Ishikawa (cell line): ENCODE data around the gene BTNL3.
A peak's percentile ranks its signal among the peaks of the same experiment; 100 is the strongest.

ENCODE experiments used
- CEBPB ChIP-seq: IDR thresholded peaks from 2 replicates; pipeline ENCODE4 v1.6.1; 2012
- CREB1 ChIP-seq: IDR thresholded peaks from 2 replicates; pipeline ENCODE4 v1.6.1; 2012; ENCODE audit warnings: low read depth
- EGR1 ChIP-seq: IDR thresholded peaks from 2 replicates; pipeline ENCODE4 v1.6.1; 2012
- EP300 ChIP-seq: IDR thresholded peaks from 2 replicates; pipeline ENCODE4 v1.6.1; 2012; ENCODE audit warnings: borderline replicate concordance
- FOXM1 ChIP-seq: IDR thresholded peaks from 2 replicates; pipeline ENCODE4 v1.6.1; 2012; ENCODE audit warnings: low read depth, borderline replicate concordance
- NFIC ChIP-seq: IDR thresholded peaks from 2 replicates; pipeline ENCODE4 v1.6.1; 2012
- RAD21 ChIP-seq: IDR thresholded peaks from 2 replicates; pipeline ENCODE4 v1.6.1; 2012; ENCODE audit warnings: low read depth
- TAF1 ChIP-seq: IDR thresholded peaks from 2 replicates; pipeline ENCODE4 v1.6.1; 2012; ENCODE audit warnings: low read depth, mild to moderate bottlenecking
- TCF12 ChIP-seq: IDR thresholded peaks from 2 replicates; pipeline ENCODE4 v1.6.1; 2012; ENCODE audit warnings: low read depth
- TEAD4 ChIP-seq: IDR thresholded peaks from 2 replicates; pipeline ENCODE4 v1.6.1; 2012
- YY1 ChIP-seq: IDR thresholded peaks from 2 replicates; pipeline ENCODE4 v1.6.1; 2012; ENCODE audit warnings: low read depth
- ZBTB7A ChIP-seq: IDR thresholded peaks from 2 replicates; pipeline ENCODE4 v1.6.1; 2012; ENCODE audit warnings: low read depth
- TF ChIP-seq, protein P1 (sequence below): IDR thresholded peaks from 2 replicates; pipeline ENCODE4 v1.6.1; 2012; ENCODE audit warnings: low read depth, mild to moderate bottlenecking
- TF ChIP-seq, protein P2 (sequence below): IDR thresholded peaks from 2 replicates; pipeline ENCODE4 v1.6.1; 2012
- TF ChIP-seq, protein P3 (sequence below): IDR thresholded peaks from 2 replicates; pipeline ENCODE4 v1.6.1; 2012

The BTNL3 gene

DNA sequence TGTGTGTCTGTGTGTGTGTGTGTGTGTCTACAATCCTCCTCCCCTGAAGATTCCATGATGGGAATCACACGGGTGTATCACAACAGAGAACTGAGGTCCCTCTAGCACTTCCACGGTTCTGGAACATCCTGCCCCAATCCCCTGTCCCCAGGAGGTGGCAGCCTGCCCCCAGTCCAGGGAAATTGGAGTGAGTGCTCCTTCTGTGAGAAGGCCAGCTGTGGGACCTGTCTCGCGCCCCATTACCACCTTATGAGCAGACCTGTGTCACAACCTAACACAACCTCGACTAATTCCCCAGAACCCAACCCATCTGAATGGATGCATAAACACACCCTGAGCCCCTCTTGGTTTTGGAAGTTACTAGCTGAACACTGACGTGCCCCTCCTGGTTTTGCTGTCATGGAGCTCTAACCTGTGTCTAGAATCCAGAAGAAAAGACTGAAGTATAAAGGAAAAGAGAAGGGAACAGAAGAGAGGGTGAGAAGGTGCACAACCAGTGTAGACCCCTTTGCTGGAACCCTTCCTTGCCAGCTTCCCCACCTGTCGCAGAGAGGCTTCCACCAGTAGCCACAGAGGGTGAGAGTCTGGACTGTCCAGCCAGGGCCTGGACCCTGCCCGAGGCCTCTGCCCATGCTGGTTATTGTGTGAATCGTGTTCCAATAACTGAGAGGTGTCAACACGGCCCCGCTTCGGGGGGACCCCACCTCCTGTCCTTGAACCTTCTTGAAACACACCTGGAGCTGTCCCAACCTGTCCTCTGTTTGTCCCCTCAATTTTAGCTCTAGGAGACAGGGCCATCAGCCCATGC lies 54.8 kb downstream of the BTNL3 start:
- TF ChIP-seq RAD21 (peak; percentile 55; the same call in 1 of the 2 replicates), EGR1 (no peak)

DNA sequence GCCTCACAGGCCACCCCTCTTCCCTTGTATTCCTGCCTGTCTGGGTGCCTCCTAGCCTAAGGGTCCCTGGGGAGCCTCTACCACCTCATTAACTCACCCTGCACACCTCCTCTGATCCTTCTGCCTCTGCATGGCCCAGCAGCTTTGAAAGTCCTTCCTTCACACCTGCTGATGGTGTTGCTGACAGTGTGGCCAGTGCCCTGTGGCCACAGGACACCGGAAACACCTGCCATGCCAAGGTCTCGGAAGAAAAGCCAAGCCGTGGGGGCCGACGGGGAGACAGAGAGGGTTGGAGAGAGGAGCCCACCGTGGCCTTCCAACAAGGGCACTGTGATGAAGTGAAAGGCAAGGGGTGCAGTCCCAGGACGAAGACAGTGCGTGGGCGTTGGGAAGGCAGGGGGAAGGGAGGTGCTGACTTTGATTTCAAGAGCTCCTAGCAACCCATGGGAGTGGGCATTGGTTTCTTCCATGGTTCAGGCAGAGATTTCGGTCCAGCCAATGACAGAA lies 55.5 kb downstream of the BTNL3 start:
- TF ChIP-seq TEAD4 (no peak), EGR1 (no peak), FOXM1 (no peak), ZBTB7A (no peak), YY1 (no peak), CEBPB (no peak), TAF1 (no peak), EP300 (no peak), CREB1 (no peak), NFIC (no peak), TCF12 (no peak), RAD21 (no peak)
- TF ChIP-seq, protein P1, sequence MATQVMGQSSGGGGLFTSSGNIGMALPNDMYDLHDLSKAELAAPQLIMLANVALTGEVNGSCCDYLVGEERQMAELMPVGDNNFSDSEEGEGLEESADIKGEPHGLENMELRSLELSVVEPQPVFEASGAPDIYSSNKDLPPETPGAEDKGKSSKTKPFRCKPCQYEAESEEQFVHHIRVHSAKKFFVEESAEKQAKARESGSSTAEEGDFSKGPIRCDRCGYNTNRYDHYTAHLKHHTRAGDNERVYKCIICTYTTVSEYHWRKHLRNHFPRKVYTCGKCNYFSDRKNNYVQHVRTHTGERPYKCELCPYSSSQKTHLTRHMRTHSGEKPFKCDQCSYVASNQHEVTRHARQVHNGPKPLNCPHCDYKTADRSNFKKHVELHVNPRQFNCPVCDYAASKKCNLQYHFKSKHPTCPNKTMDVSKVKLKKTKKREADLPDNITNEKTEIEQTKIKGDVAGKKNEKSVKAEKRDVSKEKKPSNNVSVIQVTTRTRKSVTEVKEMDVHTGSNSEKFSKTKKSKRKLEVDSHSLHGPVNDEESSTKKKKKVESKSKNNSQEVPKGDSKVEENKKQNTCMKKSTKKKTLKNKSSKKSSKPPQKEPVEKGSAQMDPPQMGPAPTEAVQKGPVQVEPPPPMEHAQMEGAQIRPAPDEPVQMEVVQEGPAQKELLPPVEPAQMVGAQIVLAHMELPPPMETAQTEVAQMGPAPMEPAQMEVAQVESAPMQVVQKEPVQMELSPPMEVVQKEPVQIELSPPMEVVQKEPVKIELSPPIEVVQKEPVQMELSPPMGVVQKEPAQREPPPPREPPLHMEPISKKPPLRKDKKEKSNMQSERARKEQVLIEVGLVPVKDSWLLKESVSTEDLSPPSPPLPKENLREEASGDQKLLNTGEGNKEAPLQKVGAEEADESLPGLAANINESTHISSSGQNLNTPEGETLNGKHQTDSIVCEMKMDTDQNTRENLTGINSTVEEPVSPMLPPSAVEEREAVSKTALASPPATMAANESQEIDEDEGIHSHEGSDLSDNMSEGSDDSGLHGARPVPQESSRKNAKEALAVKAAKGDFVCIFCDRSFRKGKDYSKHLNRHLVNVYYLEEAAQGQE, result no peak
- TF ChIP-seq, protein P2, sequence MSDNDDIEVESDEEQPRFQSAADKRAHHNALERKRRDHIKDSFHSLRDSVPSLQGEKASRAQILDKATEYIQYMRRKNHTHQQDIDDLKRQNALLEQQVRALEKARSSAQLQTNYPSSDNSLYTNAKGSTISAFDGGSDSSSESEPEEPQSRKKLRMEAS, result no peak
- TF ChIP-seq, protein P3, sequence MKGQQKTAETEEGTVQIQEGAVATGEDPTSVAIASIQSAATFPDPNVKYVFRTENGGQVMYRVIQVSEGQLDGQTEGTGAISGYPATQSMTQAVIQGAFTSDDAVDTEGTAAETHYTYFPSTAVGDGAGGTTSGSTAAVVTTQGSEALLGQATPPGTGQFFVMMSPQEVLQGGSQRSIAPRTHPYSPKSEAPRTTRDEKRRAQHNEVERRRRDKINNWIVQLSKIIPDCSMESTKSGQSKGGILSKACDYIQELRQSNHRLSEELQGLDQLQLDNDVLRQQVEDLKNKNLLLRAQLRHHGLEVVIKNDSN, result no peak

DNA sequence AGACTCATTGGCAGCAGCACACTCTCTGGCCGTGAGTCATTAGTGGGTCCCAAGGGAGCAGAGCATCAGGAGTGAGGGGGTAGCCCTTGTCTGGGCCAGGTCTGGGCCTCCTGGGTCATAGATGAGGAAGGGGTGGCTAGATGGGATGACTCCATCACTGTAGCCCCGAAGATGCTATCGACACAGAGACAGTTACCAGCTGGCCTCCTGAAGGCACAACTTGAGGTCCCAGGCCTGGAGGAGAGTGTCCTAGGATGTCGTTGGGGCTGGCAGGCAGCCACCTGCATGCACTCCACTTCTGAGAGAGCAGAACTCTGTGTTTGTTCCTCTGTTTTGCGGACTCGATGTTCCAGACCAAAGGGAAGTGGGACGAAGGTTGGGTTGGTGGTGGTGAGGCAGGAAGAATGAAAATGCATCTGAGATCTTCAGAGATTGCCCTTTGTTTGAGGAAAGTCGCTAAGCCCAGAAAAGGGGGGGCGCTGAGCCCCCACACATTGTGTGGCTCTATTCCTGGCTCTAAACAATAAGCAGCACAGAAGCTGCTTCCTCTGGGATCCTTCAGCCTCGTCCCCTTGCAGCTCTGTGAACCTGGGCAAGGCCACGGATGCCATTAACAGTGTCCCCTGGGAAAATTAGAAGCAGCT lies 56.1 kb downstream of the BTNL3 start:
- no peak for TF ChIP-seq EGR1
- no peak for TF ChIP-seq RAD21
- TF ChIP-seq FOXM1, result no peak
- no peak for TF ChIP-seq TEAD4
- TF ChIP-seq CEBPB, result no peak
- TF ChIP-seq, protein P1, result no peak
- TF ChIP-seq NFIC, result no peak
- TF ChIP-seq, protein P2, result no peak
- no peak for TF ChIP-seq ZBTB7A

DNA sequence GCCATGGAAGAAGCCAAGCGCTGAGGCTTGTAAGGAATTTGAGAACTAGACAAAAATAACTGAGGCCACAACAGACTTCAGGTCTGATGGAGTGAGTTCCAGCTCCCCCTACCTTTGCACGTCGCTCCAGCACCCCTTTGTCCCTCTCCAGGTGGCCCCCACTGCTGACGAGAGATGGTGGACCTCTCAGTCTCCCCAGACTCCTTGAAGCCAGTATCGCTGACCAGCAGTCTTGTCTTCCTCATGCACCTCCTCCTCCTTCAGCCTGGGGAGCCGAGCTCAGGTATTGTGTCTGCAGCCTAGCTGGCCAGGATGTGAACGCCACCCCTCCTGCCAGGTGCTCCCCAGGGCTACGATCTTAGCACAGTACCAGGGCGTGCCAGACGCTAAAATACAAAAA lies 56.7 kb downstream of the BTNL3 start:
- TF ChIP-seq ZBTB7A (no peak), EGR1 (no peak), YY1 (no peak), CEBPB (no peak), EP300 (no peak), FOXM1 (no peak), RAD21 (no peak), CREB1 (no peak), TEAD4 (no peak), TCF12 (no peak)
- TF ChIP-seq, protein P2, result no peak
- TF ChIP-seq, protein P3, result no peak
- TF ChIP-seq, protein P1, result no peak
